Lower leg skin (tissue), 3 donors: ENCODE data around the gene PRAMEF1.

Experiments used
- POLR2A ChIP-seq, 2 donors: fragments of 450-650 bp; IDR thresholded peaks; one replicate each; pipeline ENCODE4 v1.6.1; 2016 to 2017; ENCODE audit warnings: antibody characterized with exemption in 2 of 2, mild to moderate bottlenecking in 1 of 2, moderate library complexity in 1 of 2
- TF ChIP-seq, protein P1 (sequence below), 3 donors: fragments of 450-650 bp; IDR thresholded peaks; one replicate each; pipeline ENCODE4 v1.5.1; 2016; ENCODE audit warnings: antibody characterized with exemption in 3 of 3, mild to moderate bottlenecking in 3 of 3, moderate library complexity in 2 of 3

GRCh38 chr1:12745126-12745991 lies 45.8 kb upstream of the PRAMEF1 start:
- TF ChIP-seq, protein P1, sequence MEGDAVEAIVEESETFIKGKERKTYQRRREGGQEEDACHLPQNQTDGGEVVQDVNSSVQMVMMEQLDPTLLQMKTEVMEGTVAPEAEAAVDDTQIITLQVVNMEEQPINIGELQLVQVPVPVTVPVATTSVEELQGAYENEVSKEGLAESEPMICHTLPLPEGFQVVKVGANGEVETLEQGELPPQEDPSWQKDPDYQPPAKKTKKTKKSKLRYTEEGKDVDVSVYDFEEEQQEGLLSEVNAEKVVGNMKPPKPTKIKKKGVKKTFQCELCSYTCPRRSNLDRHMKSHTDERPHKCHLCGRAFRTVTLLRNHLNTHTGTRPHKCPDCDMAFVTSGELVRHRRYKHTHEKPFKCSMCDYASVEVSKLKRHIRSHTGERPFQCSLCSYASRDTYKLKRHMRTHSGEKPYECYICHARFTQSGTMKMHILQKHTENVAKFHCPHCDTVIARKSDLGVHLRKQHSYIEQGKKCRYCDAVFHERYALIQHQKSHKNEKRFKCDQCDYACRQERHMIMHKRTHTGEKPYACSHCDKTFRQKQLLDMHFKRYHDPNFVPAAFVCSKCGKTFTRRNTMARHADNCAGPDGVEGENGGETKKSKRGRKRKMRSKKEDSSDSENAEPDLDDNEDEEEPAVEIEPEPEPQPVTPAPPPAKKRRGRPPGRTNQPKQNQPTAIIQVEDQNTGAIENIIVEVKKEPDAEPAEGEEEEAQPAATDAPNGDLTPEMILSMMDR (IDR thresholded peaks at IDR 0.05), result no peak
- no peak for TF ChIP-seq POLR2A (IDR thresholded peaks at IDR 0.05)
